Activated CD4-positive, CD25-positive, alpha-beta regulatory T cell (primary cell): ENCODE measurements around the gene CSGALNACT2.

Experiments
- DNase-seq, 4 experiments: peaks; one replicate each; lab custom pipeline; 2025; lab: John Stamatoyannopoulos, UW

CSGALNACT2 gene

DNA sequence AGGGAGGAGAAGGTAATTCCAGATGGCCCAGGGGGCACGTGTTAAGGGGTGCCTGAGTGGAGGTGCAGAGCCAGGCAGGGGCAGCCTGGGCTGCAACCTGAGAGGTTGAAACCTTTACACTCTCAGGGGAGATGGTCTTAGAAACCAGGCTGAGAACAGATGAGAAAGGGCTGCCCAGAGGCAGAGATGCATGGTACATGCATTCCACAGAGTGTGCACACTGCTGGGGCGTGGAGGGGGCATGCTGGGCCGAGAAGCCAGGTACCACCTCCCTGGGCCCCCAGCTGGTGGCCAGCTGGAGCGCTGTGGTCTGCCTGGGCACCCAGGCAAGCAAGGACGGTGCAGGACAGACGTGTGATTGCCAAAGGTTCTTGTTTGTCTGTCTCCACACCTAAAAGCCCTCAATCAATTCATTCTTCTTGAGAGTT, 14.1 kb upstream of the CSGALNACT2 start:
- DNase-seq: no peak

- DNase-seq: no peak
These were observed 13.5 kb upstream of the CSGALNACT2 start for GRCh38 chr10:43124574-43125273.

DNA sequence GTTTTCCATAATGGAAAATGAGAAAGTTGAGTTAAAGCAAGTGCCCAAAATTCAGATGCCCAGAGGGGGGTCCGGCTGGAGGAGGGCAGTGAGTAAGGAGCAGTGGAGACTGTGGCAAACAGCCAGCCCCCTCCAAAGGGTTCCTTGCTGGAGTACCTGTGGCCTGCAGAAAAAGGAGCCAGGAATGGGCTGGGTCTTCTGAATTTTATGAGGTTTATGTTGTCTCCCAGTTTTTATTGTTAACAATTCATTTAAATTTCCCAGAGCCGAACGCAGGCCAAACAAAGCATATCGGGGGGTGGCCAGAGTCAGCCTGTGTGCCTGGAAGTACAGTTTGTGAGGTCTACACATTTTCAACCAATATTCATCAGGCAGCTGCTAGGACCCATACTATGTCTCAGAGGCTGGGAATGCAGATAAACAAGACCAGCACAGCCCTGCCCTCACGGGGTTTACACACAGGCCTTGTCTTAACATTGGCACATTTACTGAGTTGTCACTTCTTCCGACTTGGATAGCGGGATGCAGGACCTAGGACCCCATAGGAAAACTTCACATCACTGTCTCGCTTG, 12.9 kb upstream of the CSGALNACT2 start:
- DNase-seq: no peak

- no peak for DNase-seq
These were observed 12.1 kb upstream of the CSGALNACT2 start for GRCh38 chr10:43125881-43126731.

GRCh38 chr10:43126759-43127424, 11.4 kb upstream of the CSGALNACT2 start:
- no peak for DNase-seq

DNA sequence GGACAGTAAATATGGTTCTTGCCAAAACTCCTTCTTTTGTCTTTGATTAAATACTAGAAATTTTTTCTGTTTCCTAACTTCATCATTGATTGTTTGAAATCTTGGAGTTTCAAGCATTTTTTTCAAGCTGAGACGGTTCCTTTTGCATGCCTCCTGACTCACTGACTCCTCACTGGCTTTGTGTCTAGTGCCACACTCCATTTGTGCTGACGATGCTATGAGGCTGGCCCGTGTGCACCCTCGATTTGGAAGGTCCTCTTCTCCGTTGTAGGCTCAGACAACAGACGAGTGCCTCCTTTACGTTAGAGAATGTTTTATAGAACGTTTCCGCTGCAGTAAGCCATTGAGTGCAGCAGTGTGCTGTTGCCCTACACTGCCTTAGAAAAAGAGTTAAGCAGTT, 10.8 kb upstream of the CSGALNACT2 start:
- no peak for DNase-seq

- DNase-seq: no peak
These were observed 9.9 kb upstream of the CSGALNACT2 start for GRCh38 chr10:43128331-43128730.

DNA sequence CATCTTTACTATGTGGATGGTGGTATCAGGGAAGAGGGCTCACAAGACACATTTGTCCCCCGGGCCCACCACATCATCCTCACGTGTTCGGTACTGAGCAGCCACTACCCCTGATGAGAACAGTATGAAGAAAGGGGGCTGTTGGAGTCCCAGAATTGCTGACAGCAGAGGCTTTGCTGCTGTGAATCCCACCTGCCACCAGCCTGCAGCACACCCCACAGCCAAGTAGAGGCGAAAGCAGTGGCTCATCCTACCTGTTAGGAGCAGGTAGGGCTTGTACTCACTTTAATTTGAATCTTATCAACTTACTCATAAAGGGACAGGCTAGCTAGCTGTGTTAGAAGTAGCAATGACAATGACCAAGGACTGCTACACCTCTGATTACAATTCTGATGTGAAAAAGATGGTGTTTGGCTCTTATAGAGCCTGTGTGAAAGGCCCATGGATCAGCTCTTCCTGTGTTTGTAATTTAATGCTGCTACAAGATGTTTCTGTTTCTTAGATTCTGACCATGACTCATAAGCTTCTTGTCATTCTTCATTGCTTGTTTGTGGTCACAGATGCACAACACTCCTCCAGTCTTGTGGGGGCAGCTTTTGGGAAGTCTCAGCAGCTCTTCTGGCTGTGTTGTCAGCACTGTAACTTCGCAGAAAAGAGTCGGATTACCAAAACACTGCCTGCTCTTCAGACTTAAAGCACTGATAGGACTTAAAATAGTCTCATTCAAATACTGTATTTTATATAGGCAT, 9.1 kb upstream of the CSGALNACT2 start:
- no peak for DNase-seq

DNA sequence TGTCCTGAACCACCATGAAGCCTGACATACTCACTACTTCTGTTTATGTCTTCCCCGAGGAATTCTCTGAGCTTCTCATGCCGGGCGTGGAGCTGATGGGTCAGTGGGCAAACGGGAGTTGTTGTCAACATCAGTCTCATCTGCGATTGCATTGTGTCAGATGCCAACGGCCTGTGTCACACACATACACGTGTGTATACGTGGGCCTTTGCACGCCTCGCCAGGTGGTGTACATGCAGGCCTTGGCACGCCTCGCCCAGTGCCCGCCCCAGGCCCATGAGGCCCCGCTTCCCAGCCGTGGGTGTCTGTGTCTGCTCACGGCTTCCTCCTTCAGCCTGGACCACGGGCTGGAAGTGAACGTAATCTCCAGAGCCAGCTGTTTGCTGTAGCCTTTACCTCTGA, 7.5 kb upstream of the CSGALNACT2 start:
- DNase-seq: no peak

DNA sequence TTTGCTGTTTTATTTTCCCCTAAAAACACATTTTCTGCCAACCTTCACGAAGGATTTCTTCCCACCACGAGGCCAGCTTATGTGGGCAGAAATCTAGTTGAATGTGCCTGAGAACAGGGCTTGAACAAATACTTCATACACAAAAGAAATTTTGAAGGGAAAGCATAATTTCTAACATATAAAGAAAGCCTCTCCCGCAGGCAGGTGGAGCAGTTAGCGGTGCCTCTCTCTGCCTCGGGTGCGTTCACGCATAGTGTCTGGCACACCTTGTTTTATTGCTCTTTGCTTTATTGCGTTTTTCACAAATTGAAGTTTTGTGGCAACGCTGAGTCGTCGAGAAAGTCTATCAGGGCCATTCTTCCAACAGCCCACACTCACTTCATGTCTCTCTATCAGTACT, 7.0 kb upstream of the CSGALNACT2 start:
- no peak for DNase-seq

GRCh38 chr10:43131906-43132305, 6.3 kb upstream of the CSGALNACT2 start:
- DNase-seq: no peak

DNA sequence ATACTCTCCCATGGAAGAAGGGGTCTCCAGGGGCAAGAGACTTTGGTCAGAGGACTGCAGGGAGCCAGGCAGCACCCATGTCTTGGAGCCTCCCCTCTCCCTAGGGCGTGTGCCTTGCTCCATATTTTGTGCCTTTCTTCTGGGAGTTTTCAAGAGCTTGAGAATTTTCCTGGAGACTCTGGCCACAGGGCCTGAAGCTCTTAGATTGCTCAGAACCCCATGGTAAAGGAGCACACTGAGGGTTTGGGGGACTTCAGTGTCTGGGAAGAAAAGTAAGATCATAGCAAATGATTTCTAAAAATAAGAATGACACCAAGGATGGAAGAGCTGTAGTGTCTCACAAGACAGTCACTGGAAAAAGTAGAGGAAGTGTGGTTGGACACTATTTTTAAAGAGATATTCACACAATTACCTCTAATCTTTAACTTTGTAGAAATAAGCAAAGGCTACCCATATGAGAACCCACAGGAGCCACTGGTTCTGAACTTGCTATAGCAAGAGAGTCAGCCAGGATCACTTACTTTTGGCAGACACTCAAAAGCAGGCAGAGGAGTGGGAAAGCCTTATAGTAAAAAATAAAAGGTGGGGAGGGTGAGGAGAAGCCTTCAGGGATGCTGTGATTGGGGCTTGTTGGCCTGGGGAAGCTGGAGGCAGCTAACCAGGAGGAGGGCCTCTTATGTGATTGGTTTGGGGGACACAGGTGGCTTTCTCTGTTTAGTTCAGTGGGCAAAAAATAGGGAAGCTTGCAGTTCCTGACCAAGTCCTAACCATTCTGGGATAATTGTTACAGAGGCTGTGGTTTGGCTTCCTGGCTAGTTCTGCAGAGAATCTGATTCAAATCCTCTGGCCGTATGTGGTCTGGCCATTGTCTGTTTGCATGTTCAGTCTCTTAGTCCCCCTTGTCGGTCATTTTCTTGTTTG, 5.1 kb upstream of the CSGALNACT2 start:
- DNase-seq: no peak

DNA sequence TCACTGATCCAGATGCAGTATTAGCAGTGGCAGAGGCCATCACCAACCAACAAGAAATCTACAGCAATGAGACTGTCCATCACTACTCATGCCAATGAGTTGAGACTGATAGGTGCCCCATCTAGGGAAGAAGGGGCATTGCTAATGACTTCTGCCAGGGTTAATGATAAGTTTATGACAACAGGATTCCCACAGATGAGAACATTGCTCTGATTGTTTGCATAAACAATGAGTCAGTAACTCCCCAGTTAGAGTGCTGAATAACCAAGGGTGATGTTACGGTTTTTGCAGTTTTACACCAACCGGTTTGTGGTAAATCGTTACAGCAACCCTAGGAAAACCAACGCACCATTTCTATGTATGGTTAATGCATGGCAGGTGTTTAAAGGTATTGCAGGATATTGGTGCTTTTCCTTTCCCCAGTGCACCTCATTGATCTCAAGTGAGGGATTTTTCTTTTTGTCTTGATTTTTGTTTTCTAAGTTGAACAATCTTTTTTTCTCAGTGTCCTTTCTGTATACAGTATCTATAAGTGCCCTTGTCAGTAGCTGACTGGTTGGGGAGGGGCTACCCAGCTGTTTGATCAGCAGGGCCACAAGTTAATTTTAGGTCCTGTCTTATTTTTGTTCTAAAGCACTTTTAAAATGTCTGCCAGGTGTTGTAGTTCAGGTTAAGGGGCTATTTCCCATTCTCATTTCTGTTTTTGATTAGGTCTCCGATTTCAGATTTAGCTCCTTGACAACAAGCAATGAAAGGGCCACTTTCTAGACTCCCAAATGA, 3.9 kb upstream of the CSGALNACT2 start:
- no peak for DNase-seq

- no peak for DNase-seq
These were observed 3.2 kb upstream of the CSGALNACT2 start for GRCh38 chr10:43135064-43135463.

- DNase-seq: no peak
These were observed 2.6 kb upstream of the CSGALNACT2 start for GRCh38 chr10:43135656-43136055.

GRCh38 chr10:43136432-43136831, 1.8 kb upstream of the CSGALNACT2 start:
- DNase-seq: no peak

- DNase-seq: no peak
These were observed 1.1 kb upstream of the CSGALNACT2 start for GRCh38 chr10:43136995-43137716.

GRCh38 chr10:43137717-43138020, 576 bp upstream of the CSGALNACT2 start:
- DNase-seq: no peak

DNA sequence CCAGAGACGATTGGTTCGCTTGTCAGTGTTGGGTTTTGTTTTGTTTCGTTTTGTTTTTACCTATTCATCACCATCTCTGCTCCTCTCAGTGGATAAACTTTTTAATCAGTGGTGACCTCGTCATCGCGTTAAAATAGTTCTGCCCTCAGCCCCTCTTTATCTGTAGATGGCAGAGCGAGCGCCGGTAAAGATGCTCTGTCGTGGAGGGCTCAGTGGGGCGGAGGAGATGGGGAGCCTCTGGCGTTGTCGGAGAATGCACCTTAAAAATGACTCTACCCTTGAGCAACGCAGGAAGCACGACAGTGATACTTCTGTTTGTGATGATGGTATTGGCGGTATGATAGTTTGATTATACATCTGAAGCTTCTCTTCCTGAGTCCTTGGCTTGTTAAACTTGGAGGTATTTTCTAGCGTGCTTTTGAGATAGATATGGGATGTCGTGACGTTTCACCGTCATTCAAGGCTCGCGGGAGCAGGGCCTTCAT, 554 bp downstream of the CSGALNACT2 start:
- peak; percentile 12 to 41 (median 30) for DNase-seq
